ENCODE data around the gene SH3BP4. TPM values are rescaled to one million over a fixed set of nuclear protein-coding genes. Genes with fewer than 3 reads are reported as not detected.

The SH3BP4 gene
- total and polyA plus RNA-seq, 2 of the 8 experiments (the other 6 are each of a cell fraction or from before 2014, with no cell fraction given), result 28.3 to 35.4 TPM

DNA sequence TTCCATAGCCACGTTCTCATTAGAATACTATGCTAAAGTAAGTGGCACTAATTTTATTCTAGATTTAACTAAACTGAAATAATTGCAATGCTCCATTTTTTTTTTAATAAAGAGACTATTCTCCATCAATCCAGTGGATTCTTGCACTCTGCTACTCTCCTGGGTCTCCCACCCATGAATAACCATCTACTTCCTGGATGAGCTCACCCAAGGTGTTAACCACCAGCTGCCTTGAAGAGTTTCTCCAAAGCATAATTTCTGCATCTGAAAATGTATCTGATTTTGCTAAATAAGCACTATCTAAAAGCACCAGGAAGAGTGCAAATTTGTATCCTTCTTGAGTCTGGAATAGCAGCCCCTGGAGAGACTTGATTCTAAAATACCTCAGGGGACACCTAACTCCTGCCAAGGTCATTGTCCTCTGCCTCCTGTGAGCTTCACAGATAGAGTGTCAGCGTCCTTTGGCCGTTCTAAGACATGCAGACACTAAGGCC, 41.6 kb upstream of the SH3BP4 start:
- H3K4me2 ChIP-seq (ENCODE audit: insufficient read depth in 1 of 2, low read depth in 2 of 2, low read length in 2 of 2), result no peak overlapping the region
- no peak overlapping the region for H3K14ac ChIP-seq (ENCODE audit: insufficient read length)
- H3K23me2 ChIP-seq (ENCODE audit: low read depth, low read length), result no peaks in the 10 kb centered on the region; the same call in 1 of the 2 replicates
- H3K36me3 ChIP-seq (ENCODE audit: control insufficient read depth in 2 of 4, insufficient read depth in 4 of 4, low read length in 3 of 4), result no peaks in the 10 kb centered on the region
- H3K23ac ChIP-seq (ENCODE audit: insufficient read length), result no peak overlapping the region
- no peak for DNase-seq (ENCODE audit: low read depth in 1 of 2, low spot score in 2 of 2)
- H4K5ac ChIP-seq (ENCODE audit: insufficient read length, low read depth, low read length), result no peak overlapping the region
- H4K8ac ChIP-seq (ENCODE audit: extremely low read depth, insufficient read depth, low read length), result no peak overlapping the region
- no peak overlapping the region for H3K4ac ChIP-seq (replicated peaks; ENCODE audit: insufficient read length, low read depth, low read length)
- H3K4me1 ChIP-seq (replicated peaks in 1 of 4; ENCODE audit: control insufficient read depth in 3 of 4, insufficient read depth in 4 of 4, low read length in 3 of 4), result peaks cover 0 to 4% (median under 1%) of the 10 kb centered on the region in 4 experiments; a peak in 2 of 7 replicates
- no peaks in the 10 kb centered on the region; the same call in 1 of the 2 replicates for H3K79me1 ChIP-seq (ENCODE audit: low read depth, low read length)
- no peak overlapping the region for H2AFZ ChIP-seq (ENCODE audit: low read length)
- CTCF ChIA-PET (ENCODE audit: partially characterized antibody), result interaction anchor here (0.9 to 1.1 kb wide), 3 partner anchors 19 to 365 kb away, joined by 3 read pairs; no protein-coding TSS in a partner anchor
- no peak overlapping the region for H3K27ac ChIP-seq (ENCODE audit: low read depth, low read length)
- 81% methylated on average over 3 of the region's 3 CpGs; no CpG with 5 or more reads in 1 of the 2 experiments for WGBS, 2 experiments (ENCODE audit: extremely low coverage in 1 of 2, insufficient coverage in 1 of 2, insufficient read length in 1 of 2, insufficient replicate concordance in 2 of 2, low coverage in 1 of 2, low lambda C conversion rate in 2 of 2, missing lambda C conversion rate in 1 of 2)
- POLR2A ChIA-PET (ENCODE audit: partially characterized antibody), result no interaction called here
- H3K9ac ChIP-seq (replicated peaks in 1 of 4; ENCODE audit: extremely low read depth in 1 of 4, low read depth in 3 of 4, low read length in 3 of 4), result no peak overlapping the region
- H3K4me3 ChIP-seq (ENCODE audit: extremely low read depth in 1 of 4, insufficient read depth in 2 of 4, low read depth in 3 of 4, low read length in 4 of 4), result no peak overlapping the region
- H2BK5ac ChIP-seq (ENCODE audit: low read depth, low read length), result no peak overlapping the region
- H4K20me1 ChIP-seq (replicated peaks in 1 of 2; ENCODE audit: control insufficient read depth in 1 of 2, insufficient read depth in 2 of 2, low read length in 2 of 2), result no peaks in the 10 kb centered on the region
- H3K18ac ChIP-seq (ENCODE audit: extremely low read depth, low read length), result no peak overlapping the region
- H2BK15ac ChIP-seq (ENCODE audit: low read length), result no peak overlapping the region
- no peak overlapping the region for H2BK12ac ChIP-seq (ENCODE audit: low read depth, low read length)
- no peak overlapping the region for H2AK5ac ChIP-seq (ENCODE audit: low read depth, low read length)
- H3K56ac ChIP-seq (replicated peaks; ENCODE audit: insufficient read length, low read depth, low read length), result no peak overlapping the region
- H3K79me2 ChIP-seq (ENCODE audit: control insufficient read depth in 1 of 2, insufficient read depth in 2 of 2, low read length in 2 of 2), result no peaks in the 10 kb centered on the region
- H3K27me3 ChIP-seq (replicated peaks in 1 of 4; ENCODE audit: control insufficient read depth in 3 of 4, extremely low read depth in 1 of 4, insufficient read depth in 3 of 4, low read length in 3 of 4), result no peaks in the 10 kb centered on the region
- no peak overlapping the region for H2BK20ac ChIP-seq (ENCODE audit: low read length)
- no peak overlapping the region for H2BK120ac ChIP-seq (replicated peaks; ENCODE audit: low read depth, low read length)
- FAIRE-seq, result no peak
- no peak overlapping the region for H4K91ac ChIP-seq (replicated peaks; ENCODE audit: insufficient read length, low read length)
- H3K9me3 ChIP-seq (ENCODE audit: insufficient read depth in 2 of 2, low read depth in 1 of 2, low read length in 1 of 2), result no peaks in the 10 kb centered on the region
- TF ChIP-seq, protein P1, sequence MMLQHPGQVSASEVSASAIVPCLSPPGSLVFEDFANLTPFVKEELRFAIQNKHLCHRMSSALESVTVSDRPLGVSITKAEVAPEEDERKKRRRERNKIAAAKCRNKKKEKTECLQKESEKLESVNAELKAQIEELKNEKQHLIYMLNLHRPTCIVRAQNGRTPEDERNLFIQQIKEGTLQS (IDR thresholded peaks at IDR 0.05; ENCODE audit: insufficient read depth, low read depth, low read length), result no peak
- TF ChIP-seq, protein P2, sequence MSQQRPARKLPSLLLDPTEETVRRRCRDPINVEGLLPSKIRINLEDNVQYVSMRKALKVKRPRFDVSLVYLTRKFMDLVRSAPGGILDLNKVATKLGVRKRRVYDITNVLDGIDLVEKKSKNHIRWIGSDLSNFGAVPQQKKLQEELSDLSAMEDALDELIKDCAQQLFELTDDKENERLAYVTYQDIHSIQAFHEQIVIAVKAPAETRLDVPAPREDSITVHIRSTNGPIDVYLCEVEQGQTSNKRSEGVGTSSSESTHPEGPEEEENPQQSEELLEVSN (IDR thresholded peaks at IDR 0.05), result no peak
- no peak for TF ChIP-seq MAFK (IDR thresholded peaks at IDR 0.05; ENCODE audit: low read depth, low read length)
- TF ChIP-seq BCL11A (IDR thresholded peaks at IDR 0.05; ENCODE audit: low read depth in 2 of 2, low read length in 2 of 2), result no peak
- no peak for TF ChIP-seq PHF8 (conservative IDR thresholded peaks at IDR 0.05; ENCODE audit: low read depth, low read length)
- TF ChIP-seq SIN3A (conservative IDR thresholded peaks at IDR 0.05 in 1 of 2, IDR thresholded peaks at IDR 0.05 in 1 of 2; ENCODE audit: low read depth in 1 of 2, low read length in 2 of 2), result no peak
- no peak for TF ChIP-seq SUZ12 (IDR thresholded peaks at IDR 0.05; ENCODE audit: low read length)
- TF ChIP-seq SAP30 (IDR thresholded peaks at IDR 0.05; ENCODE audit: insufficient read depth, insufficient replicate concordance, low read length), result no peak
- no peak for TF ChIP-seq TBP (IDR thresholded peaks at IDR 0.05; ENCODE audit: low read depth, low read length)
- TF ChIP-seq POU5F1 (IDR thresholded peaks at IDR 0.05; ENCODE audit: low read depth, low read length), result no peak
- no peak for TF ChIP-seq RXRA (IDR thresholded peaks at IDR 0.05; ENCODE audit: insufficient read depth, low read depth, low read length)
